22Rv1 (cell line): ENCODE results near the gene ZNF583.

Experiments
- CTCF ChIP-seq: fragments of 450-650 bp; IDR thresholded peaks from 2 replicates; pipeline ENCODE4 v1.5.1; 2017; ENCODE audit warnings: mild to moderate bottlenecking
- ZFX ChIP-seq: fragments of 450-650 bp; IDR thresholded peaks from 2 replicates; pipeline ENCODE4 v1.6.1; 2017; ENCODE audit warnings: antibody characterized with exemption, borderline replicate concordance

GRCh38 chr19:56405062-56405461 is 930 bp downstream of the ZNF583 start:
- TF ChIP-seq CTCF (no peak), ZFX (no peak)
